K562 (cell line): Measurements from ENCODE around the gene ANO7.

Experiments used
- HNRNPH1 ChIP-seq: fragments of 200-400 bp; formaldehyde crosslinking; optimal IDR thresholded peaks from 2 replicates; pipeline ENCODE3; 2017; ENCODE audit warnings: low read depth, mild to moderate bottlenecking, low read length, moderate library complexity
- SRSF1 ChIP-seq: fragments of 200-400 bp; formaldehyde crosslinking; IDR thresholded peaks from 2 replicates; pipeline ENCODE4 v1.6.1; 2017; ENCODE audit warnings: mild to moderate bottlenecking, low read depth, low read length, moderate library complexity
- TF ChIP-seq, protein P1 (sequence below), 3 experiments: fragments of 200-800 bp in 1 of 3; fragments of 250-450 bp in 1 of 3; fragments of 450-650 bp in 1 of 3; sonication (Bioruptor Pico) in 1 of 3; sonication (Bioruptor generic) in 1 of 3; formaldehyde crosslinking in 1 of 3; IDR thresholded peaks; 2 replicates each; pipeline versions ENCODE4 v1.6.1 to v1.8.0; 2016 to 2022; ENCODE audit warnings: mild to moderate bottlenecking in 2 of 3, missing genetic modification characterization in 2 of 3, missing compliant biosample characterization in 1 of 3, moderate library complexity in 1 of 3

DNA sequence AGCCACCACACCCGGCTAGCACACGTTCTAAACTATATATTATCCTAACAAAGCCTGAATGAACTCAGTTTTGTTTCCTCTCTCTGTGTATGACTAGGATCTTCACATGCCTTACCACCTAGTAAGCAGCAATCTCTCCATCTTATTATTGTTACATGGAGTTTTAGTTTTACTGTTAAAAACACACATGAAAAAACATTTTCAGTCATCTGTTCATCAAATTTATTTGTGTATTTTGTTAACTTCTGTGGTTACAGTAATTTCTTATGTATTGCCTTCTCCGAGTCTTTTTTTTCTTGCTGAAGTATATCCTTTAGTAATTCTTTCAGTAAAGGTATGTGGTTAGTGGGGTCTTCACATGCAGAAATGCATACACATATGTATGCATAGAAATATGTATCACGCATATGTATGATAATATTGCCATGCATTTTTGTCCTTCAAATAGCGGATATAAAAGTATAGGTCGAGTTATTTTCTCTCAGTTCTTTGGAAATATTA lies 31.4 kb downstream of the ANO7 start:
- TF ChIP-seq SRSF1 (no peak), HNRNPH1 (no peak)
- TF ChIP-seq, protein P1, sequence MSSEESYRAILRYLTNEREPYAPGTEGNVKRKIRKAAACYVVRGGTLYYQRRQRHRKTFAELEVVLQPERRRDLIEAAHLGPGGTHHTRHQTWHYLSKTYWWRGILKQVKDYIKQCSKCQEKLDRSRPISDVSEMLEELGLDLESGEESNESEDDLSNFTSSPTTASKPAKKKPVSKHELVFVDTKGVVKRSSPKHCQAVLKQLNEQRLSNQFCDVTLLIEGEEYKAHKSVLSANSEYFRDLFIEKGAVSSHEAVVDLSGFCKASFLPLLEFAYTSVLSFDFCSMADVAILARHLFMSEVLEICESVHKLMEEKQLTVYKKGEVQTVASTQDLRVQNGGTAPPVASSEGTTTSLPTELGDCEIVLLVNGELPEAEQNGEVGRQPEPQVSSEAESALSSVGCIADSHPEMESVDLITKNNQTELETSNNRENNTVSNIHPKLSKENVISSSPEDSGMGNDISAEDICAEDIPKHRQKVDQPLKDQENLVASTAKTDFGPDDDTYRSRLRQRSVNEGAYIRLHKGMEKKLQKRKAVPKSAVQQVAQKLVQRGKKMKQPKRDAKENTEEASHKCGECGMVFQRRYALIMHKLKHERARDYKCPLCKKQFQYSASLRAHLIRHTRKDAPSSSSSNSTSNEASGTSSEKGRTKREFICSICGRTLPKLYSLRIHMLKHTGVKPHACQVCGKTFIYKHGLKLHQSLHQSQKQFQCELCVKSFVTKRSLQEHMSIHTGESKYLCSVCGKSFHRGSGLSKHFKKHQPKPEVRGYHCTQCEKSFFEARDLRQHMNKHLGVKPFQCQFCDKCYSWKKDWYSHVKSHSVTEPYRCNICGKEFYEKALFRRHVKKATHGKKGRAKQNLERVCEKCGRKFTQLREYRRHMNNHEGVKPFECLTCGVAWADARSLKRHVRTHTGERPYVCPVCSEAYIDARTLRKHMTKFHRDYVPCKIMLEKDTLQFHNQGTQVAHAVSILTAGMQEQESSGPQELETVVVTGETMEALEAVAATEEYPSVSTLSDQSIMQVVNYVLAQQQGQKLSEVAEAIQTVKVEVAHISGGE (CRISPR knock-in tag; IDR thresholded peaks at IDR 0.05) = no peak
